Epithelial cell of esophagus (primary cell): ENCODE measurements around the gene TMEM185B.

Experiments
- DNase-seq: peaks from one replicate; pipeline ENCODE4 v3.0.0; 2010; ENCODE audit warnings: low read depth
- H3K4me3 ChIP-seq: 2 replicates; pipeline ENCODE4 v1.5.1; 2011; ENCODE audit warnings: mild to moderate bottlenecking, low read length, control low read depth
- CTCF ChIP-seq: IDR thresholded peaks from 2 replicates; pipeline ENCODE4 v1.5.1; 2011; ENCODE audit warnings: low read depth, mild to moderate bottlenecking, low read length, control low read depth, inconsistent platforms; ENCODE audit not compliant: insufficient read depth; ENCODE audit errors: missing control alignments

TMEM185B gene

DNA sequence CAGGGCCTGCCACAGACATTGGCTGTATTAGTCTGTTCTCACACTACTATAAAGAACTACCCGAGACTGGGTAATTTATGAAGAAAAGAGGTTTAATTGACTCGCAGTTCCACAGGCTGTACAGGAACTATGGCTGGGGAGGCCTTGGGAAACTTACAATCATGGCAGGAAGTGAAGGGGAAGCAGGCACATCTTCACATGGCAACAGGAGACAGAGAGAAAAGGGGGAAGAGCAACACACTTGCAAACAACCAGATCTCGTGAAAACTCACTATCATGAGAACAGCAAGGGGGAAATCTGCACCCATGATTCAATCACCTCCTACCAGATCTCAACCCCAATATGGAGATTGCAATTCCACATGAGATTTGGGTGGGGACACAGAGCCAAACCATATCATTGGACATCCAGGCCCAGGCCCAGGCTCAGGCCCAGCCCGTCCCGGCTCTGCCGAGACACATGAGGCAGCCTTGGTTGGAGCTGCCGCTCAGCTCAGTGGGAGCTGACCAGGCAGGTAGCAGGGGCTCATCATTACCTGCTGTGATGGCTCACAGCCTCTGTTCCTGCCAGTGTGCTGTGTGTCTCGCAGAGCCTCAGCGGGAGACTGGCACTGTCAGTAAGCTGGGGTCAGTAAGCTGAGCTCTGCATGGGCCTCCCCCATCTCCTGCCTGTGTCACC lies 20.8 kb upstream of the TMEM185B start:
- TF ChIP-seq CTCF = no peak
- DNase-seq = no peak
- H3K4me3 ChIP-seq = no peak overlapping the region

DNA sequence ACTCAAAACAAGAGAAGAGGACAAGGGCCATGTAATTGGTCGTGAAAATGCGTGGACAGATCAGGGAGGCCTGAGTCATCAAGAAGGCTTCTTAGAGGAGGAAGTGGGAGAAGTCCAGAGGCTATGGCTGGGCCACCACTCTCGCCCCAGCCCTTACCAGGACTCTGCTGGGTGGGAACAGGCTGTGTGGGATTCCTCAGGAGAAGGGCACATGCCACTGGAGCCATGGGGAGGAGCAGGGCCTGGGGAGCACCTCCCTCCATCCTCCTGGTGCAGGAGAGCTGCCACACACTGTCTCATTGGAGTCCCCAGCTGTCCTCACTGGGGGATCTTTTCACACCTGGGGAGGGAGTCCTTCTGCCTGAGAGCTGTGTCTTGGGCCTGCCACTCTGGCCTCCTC lies 20.0 kb upstream of the TMEM185B start:
- H3K4me3 ChIP-seq = no peak overlapping the region
- DNase-seq = peak; percentile 47
- TF ChIP-seq CTCF = no peak

DNA sequence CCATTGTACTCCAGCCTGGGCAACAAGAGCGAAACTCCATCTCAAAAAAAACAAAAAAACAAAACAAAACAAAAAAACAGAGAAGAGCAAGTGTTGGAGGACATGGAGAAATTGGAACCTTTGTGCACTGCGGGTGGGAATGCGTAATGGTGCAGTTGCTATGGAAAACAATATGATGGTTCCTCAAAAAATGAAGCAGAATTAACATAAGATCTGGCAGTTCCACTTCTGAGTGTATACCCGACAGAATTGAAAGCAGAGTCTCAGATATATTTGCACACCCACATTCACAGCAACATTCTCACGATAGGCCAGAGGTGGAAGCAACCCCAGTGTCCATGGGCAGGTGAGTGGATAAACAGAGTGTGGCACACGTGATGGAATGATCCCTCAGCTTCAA lies 18.5 kb upstream of the TMEM185B start:
- TF ChIP-seq CTCF = no peak
- H3K4me3 ChIP-seq = no peak overlapping the region
- DNase-seq = no peak

- no peak overlapping the region for H3K4me3 ChIP-seq
- no peak for TF ChIP-seq CTCF
- no peak for DNase-seq
These were observed 17.8 kb upstream of the TMEM185B start for GRCh38 chr2:120240901-120241429.

- TF ChIP-seq CTCF = no peak
- DNase-seq = peak; percentile 84
- no peak overlapping the region for H3K4me3 ChIP-seq
These were observed 16.5 kb upstream of the TMEM185B start for GRCh38 chr2:120239488-120240287.

DNA sequence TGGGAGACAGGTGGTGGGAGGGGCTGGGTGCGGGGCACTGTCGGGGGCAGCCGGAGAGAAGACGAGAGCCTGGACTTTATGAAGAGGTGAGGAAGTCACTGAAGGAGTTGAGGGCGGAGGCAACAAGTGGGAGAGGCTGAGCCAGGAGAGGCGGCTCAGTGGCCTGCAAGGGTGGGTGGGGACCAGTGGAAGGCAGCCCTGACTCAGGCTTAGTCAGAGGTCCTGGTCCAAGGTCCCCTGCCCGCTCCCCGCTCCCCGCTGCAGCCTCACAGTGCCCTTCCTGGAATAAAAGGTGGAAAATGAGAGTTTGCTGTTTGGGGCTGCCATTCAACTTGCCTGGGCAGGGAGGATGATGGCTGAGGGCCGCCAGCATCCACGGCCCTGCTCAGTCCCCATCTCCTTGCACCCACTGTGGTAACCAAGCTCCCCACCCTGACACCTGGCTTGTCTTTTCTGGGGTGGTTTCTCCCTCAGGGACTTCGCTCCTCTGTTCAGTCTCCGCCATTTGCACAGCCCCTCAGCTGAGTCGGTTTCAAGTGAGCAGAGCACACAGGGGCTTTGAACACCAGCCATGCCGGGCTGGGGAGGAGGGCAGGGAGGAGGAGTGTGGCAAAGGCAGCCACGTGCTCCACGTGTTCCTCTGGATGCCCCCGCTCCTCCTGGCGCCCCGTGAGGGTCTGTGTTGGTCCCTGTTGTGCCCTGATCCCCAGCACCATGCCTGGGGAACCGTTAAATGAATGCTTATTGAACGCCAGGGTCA lies 15.7 kb upstream of the TMEM185B start:
- no peak overlapping the region for H3K4me3 ChIP-seq
- no peak for TF ChIP-seq CTCF
- peak; percentile 87 for DNase-seq
